ENCODE data around the gene IL24. TPM values are rescaled to one million over a fixed set of nuclear protein-coding genes. Genes with fewer than 3 reads are reported as not detected.

The IL24 gene, protein sequence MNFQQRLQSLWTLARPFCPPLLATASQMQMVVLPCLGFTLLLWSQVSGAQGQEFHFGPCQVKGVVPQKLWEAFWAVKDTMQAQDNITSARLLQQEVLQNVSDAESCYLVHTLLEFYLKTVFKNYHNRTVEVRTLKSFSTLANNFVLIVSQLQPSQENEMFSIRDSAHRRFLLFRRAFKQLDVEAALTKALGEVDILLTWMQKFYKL
- total RNA-seq: not detected

DNA sequence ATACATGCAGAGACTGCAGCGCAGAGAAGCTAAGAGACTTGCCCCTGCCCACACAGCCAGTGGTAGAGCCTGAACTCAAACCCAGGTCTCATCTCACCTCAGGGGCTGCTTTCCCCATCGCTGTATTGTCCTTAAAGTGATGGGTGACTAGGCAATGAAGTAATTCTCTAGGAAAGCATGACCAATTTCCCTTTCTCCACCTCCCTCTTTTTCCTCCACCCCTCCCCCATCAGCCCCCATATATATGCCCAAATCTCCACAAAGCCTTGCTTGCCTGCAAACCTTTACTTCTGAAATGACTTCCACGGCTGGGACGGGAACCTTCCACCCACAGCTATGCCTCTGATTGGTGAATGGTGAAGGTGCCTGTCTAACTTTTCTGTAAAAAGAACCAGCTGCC is at the start of gene IL24:
TSS of gene IL24 (plus strand) at position 269 of the 400 bp plus-strand sequence. CDS start 390 bp downstream, outside the sequence.

DNA sequence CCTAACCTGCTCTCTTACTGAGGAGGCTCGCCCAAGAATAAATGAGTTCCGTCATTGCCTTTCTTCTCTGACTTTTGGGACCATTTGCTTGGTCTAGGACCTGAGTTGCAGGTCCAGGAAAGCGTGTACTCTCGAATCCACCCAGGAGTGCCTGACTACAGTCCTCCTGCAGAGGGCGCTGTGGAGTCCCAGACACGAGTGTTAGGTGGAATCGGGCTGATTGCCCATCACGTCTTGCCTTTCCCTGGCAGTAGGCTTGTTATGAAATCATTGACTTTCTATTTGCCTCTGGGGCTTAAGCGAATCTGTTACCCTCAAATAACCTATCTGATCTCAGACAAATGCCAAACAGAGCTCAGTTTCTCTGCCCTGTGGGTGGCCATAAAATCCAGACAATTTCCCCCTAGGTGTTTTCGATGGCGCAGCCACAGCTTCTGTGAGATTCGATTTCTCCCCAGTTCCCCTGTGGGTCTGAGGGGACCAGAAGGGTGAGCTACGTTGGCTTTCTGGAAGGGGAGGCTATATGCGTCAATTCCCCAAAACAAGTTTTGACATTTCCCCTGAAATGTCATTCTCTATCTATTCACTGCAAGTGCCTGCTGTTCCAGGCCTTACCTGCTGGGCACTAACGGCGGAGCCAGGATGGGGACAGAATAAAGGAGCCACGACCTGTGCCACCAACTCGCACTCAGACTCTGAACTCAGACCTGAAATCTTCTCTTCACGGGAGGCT is 32.1 kb upstream of the IL24 start, which contains the start of gene IL20:
TSS of gene IL20 (plus strand) at position 685 of the 733 bp plus-strand sequence. CDS start 230 bp downstream, outside the sequence.

DNA sequence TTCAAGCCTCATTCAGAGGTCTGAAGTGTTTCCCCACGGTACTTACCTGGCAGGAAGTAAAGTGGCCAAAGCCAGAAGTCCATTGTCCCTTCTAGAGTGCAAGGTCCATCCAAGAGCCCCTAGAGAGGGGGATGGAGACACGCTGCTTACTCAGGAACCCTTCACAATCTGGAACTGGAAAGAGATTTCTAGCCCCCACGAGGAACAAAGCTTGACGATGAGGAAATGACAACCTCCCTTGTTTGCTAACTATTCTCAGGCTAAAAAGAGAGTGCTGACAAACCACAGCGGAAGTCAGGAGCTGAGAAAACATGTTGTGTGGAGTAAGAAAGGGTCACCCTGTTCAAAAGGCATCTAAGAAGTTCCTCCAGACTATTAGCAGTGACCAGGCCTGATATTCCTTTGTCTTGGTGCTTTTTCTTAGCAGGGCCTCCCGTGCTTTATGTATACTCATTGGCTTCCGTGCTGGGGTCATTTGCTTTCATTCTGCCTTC is 24.6 kb downstream of the IL24 start, which contains the start of gene FCMR:
TSS of gene FCMR (minus strand) at position 170 of the 494 bp plus-strand sequence. CDS start at position 83, 87 bp downstream.

DNA sequence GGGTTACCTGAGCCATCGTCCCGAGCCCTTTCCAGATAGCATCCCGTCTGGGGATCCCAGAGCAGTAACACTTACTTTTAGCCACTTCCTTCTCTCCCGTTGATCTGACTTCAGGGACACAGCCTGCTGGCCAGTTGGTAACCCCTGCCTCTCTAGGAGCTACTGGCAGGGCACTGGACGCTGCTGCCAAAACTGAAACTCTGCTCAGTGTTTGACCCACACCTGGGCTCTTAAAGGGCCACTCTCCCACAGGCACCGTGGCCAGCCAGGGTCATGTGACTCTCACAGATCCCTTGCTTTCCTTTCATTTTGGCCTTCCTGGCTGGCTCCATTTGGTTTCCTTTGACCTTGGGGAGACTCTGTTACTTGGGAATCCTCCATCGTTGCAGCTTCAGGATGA is 49.0 kb downstream of the IL24 start, which contains the start of gene PIGR:
TSS of gene PIGR (minus strand) at position 206 of the 400 bp plus-strand sequence. CDS start 5,935 bp downstream, outside the sequence.

Other genes starting within 250 kb of the IL24 start
- gene MAPKAPK2, start 212.5 kb upstream of the IL24 start, total RNA-seq: 22.0 TPM
- gene IL19, start 126.7 kb upstream of the IL24 start, total RNA-seq: not detected
- not detected for gene IL10, start 124.9 kb upstream of the IL24 start, total RNA-seq
- not detected for gene IL20, start 31.8 kb upstream of the IL24 start, total RNA-seq
- 1.3 TPM for gene FCMR, start 24.5 kb downstream of the IL24 start, total RNA-seq
- gene PIGR, start 49.0 kb downstream of the IL24 start, total RNA-seq: 23.3 TPM
- gene FCAMR, start 73.0 kb downstream of the IL24 start, total RNA-seq: not detected
- 2.9 TPM for gene C1orf116, start 135.3 kb downstream of the IL24 start, total RNA-seq
- gene YOD1, start 153.8 kb downstream of the IL24 start, total RNA-seq: 20.8 TPM
- gene PFKFB2, start 155.8 kb downstream of the IL24 start, total RNA-seq: 10.4 TPM
- 0.60 TPM for gene C4BPB, start 191.4 kb downstream of the IL24 start, total RNA-seq
- not detected for gene C4BPA, start 206.8 kb downstream of the IL24 start, total RNA-seq